GM12874 (cell line): ENCODE measurements around the gene SRSF8.
"Not testable (repeated sequence)": the region's sequence is repeated elsewhere in the genome, so short reads cannot be mapped to it uniquely, and the experiment has no call there.

Source experiments
- CTCF ChIP-seq: IDR thresholded peaks from 2 replicates; pipeline ENCODE4 v1.5.1; 2011; ENCODE audit warnings: low read depth, mild to moderate bottlenecking, control low read depth, low read length, moderate library complexity; ENCODE audit not compliant: insufficient read depth

SRSF8 gene

DNA sequence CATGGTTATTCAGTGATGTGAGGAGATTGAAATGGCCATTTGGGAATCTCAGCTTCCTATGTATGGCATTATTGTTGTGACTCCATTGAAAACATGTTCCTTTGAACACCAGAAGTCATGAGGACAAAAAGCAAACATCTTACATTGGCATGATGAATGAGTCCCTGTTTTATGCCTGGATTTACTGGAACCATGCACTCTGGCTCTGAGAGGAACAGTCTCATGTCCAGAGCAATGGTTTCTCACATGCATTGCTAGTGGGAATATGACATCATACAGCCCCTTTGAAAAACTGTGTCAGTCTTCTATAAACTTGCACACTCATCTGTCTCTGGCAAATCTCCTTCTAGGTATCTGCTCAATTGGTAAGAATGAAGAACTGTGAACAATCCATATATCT, 20.9 kb upstream of the SRSF8 start:
- TF ChIP-seq CTCF = no peak

GRCh38 chr11:95049122-95049521, 17.6 kb upstream of the SRSF8 start, which contains the start of gene KDM4F:
KDM4F (plus strand) TSS chr11:95049422.
- not testable (repeated sequence) for TF ChIP-seq CTCF

GRCh38 chr11:95050595-95051202, 16.0 kb upstream of the SRSF8 start:
- no peak for TF ChIP-seq CTCF

GRCh38 chr11:95054356-95054755, 12.4 kb upstream of the SRSF8 start:
- TF ChIP-seq CTCF = no peak

- no peak for TF ChIP-seq CTCF
Observed at GRCh38 chr11:95055283-95055897, 11.3 kb upstream of the SRSF8 start.

DNA sequence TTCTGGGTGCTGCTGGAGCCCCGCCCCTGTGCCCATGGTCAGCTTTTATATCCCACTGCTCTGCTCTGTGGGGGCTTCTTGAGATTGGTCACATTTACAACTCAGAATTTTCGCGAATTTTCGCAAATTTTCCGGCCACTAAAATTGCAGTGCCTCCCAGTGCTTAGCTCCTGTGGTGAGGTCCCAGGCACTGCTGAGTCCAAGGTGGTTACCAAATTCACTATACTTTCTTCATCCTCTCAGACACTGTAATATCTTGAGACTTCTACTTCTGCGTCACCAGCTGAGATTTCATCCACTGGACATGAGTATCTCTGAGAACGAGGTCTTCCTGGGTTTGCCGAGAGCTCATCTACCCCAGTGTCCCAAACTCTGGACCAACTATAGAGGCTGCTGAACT, 8.8 kb upstream of the SRSF8 start:
- TF ChIP-seq CTCF = no peak

DNA sequence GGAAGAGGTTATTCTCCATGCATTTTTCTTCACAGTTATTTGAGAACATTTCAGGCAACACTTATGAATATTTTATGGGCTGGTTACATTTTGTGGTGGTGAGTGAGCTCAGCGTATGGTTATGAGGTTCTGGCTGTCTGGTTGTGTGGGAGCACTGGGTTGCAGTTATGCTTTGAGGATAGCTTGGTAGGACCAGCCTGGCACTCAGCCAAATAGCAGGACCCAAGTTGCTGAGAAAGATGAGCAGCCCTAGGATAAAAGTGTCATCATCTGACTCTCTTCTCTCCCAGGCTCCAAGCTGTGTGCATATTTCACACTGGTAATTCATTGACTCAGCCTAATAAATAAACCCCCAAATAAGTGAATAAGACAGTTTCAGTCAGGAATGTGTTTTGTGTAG, 8.1 kb upstream of the SRSF8 start:
- no peak for TF ChIP-seq CTCF
